ENCODE data around the gene WLS. TPM values are rescaled to one million over a fixed set of nuclear protein-coding genes. Genes with fewer than 3 reads are reported as not detected.

The WLS gene
- total and polyA plus RNA-seq, 4 experiments from 2014 or later, result not detected

- Histone ChIP-seq H3K4me3 (ENCODE audit: low read length in 2 of 2) (no peak overlapping the region), H3K27me3 (ENCODE audit: insufficient read depth, low read length) (no peaks in the 10 kb centered on the region), H3K9me3 (ENCODE audit: control insufficient read depth in 1 of 2, low read length in 2 of 2) (no peaks in the 10 kb centered on the region), H3K4me1 (ENCODE audit: insufficient read depth, low read length) (no peaks in the 10 kb centered on the region), H3K36me3 (ENCODE audit: insufficient read depth, low read length) (no peaks in the 10 kb centered on the region), H3K27ac (ENCODE audit: low read depth, low read length) (no peak overlapping the region)
- ChIA-PET CTCF (ENCODE audit: partially characterized antibody) (no interaction called here), POLR2A (ENCODE audit: partially characterized antibody) (no interaction called here)
- peaks cover 1 to 14% (median 11%) of the 10 kb centered on the region in 4 donors for H3K4me1 Mint-ChIP-seq
- no peaks in the 10 kb centered on the region for H3K36me3 Mint-ChIP-seq
- peaks cover 0 to 6% (median 0%) of the 10 kb centered on the region in 8 donors for H3K9me3 Mint-ChIP-seq
- intact Hi-C loops (cut with micrococcal nuclease), result no loop called here
- peaks cover 18 to 25% of the 10 kb centered on the region in 2 donors for H3K27me3 Mint-ChIP-seq
- DNase-seq, result no peak
- no peak overlapping the region for H3K27ac Mint-ChIP-seq
- H3K4me3 Mint-ChIP-seq, result no peak overlapping the region
Observed at GRCh38 chr1:68227598-68227997, 4.7 kb downstream of the WLS start.

DNA sequence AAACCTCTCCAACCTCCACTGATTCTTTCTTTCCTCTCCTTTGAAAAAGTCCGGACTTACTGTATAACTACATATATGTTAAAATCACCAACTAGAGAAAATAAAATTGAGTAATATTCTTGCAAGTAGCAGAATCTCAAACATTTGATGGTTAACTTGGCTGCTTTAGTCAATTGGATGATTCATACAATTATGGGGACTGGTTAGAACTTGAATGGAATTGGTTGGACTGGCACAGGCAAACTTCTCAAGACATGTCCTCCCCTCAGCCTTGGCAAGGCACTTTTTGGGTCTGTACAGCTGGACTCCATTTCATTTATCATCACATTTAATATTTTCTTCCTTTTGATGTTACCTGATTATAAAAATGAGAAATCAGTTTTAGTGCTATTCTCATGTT lies 6.5 kb downstream of the WLS start:
- no peaks in the 10 kb centered on the region for H3K27me3 ChIP-seq (ENCODE audit: insufficient read depth, low read length)
- H3K4me3 Mint-ChIP-seq, result no peak overlapping the region
- H3K9me3 Mint-ChIP-seq, result peaks cover 0 to 6% (median 0%) of the 10 kb centered on the region in 8 donors
- H3K27ac ChIP-seq (ENCODE audit: low read depth, low read length), result no peak overlapping the region
- ChIA-PET CTCF (ENCODE audit: partially characterized antibody) (no interaction called here), POLR2A (ENCODE audit: partially characterized antibody) (no interaction called here)
- H3K27ac Mint-ChIP-seq, result no peak overlapping the region
- intact Hi-C loops (cut with micrococcal nuclease), result no loop called here
- DNase-seq, result no peak
- H3K4me3 ChIP-seq (ENCODE audit: low read length in 2 of 2), result no peak overlapping the region
- H3K36me3 ChIP-seq (ENCODE audit: insufficient read depth, low read length), result no peaks in the 10 kb centered on the region
- peaks cover 15 to 18% of the 10 kb centered on the region in 2 donors for H3K27me3 Mint-ChIP-seq
- H3K36me3 Mint-ChIP-seq, result no peaks in the 10 kb centered on the region
- H3K4me1 ChIP-seq (ENCODE audit: insufficient read depth, low read length), result no peaks in the 10 kb centered on the region
- peaks cover 0 to 10% (median 5%) of the 10 kb centered on the region in 4 donors for H3K4me1 Mint-ChIP-seq
- no peaks in the 10 kb centered on the region for H3K9me3 ChIP-seq (ENCODE audit: control insufficient read depth in 1 of 2, low read length in 2 of 2)

- no peak for DNase-seq
- Histone ChIP-seq H3K4me3 (ENCODE audit: low read length in 2 of 2) (no peak overlapping the region), H3K36me3 (ENCODE audit: insufficient read depth, low read length) (no peaks in the 10 kb centered on the region), H3K4me1 (ENCODE audit: insufficient read depth, low read length) (no peaks in the 10 kb centered on the region), H3K27ac (ENCODE audit: low read depth, low read length) (no peak overlapping the region), H3K9me3 (ENCODE audit: control insufficient read depth in 1 of 2, low read length in 2 of 2) (no peaks in the 10 kb centered on the region), H3K27me3 (ENCODE audit: insufficient read depth, low read length) (no peaks in the 10 kb centered on the region)
- H3K36me3 Mint-ChIP-seq, result no peaks in the 10 kb centered on the region
- POLR2A ChIA-PET (ENCODE audit: partially characterized antibody), result no interaction called here
- no peaks in the 10 kb centered on the region for H3K4me1 Mint-ChIP-seq
- peaks cover 2% of the 10 kb centered on the region in 2 donors for H3K27me3 Mint-ChIP-seq
- H3K27ac Mint-ChIP-seq, result no peak overlapping the region
- H3K9me3 Mint-ChIP-seq, result peaks cover 0 to 6% (median 0%) of the 10 kb centered on the region in 8 donors
- CTCF ChIA-PET (ENCODE audit: partially characterized antibody), result no interaction called here
- intact Hi-C loops (cut with micrococcal nuclease), result no loop called here
- no peak overlapping the region for H3K4me3 Mint-ChIP-seq
Observed at GRCh38 chr1:68223687-68224086, 8.6 kb downstream of the WLS start.

DNA sequence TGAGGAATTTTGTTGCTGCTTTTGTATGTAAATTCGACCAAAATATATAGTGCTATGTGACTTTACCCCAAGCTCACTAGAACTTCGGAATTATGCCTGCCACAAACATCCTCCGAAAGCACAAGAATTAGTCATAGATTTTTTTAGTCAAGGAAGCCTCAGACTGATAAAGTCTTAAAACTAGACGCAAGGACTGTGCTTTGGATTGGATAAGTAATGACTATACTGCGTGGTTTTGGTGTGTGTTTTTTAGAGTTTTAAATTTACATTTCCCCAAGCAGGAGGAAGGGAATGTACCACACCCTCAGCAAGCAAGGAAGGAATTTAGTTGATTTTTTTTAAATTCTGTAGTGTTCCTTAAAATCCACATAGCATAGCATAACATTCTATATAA lies 10.3 kb downstream of the WLS start:
- intact Hi-C loops (cut with micrococcal nuclease), result no loop called here
- H3K36me3 Mint-ChIP-seq, result no peaks in the 10 kb centered on the region
- no peaks in the 10 kb centered on the region for H3K9me3 ChIP-seq (ENCODE audit: control insufficient read depth in 1 of 2, low read length in 2 of 2)

DNA sequence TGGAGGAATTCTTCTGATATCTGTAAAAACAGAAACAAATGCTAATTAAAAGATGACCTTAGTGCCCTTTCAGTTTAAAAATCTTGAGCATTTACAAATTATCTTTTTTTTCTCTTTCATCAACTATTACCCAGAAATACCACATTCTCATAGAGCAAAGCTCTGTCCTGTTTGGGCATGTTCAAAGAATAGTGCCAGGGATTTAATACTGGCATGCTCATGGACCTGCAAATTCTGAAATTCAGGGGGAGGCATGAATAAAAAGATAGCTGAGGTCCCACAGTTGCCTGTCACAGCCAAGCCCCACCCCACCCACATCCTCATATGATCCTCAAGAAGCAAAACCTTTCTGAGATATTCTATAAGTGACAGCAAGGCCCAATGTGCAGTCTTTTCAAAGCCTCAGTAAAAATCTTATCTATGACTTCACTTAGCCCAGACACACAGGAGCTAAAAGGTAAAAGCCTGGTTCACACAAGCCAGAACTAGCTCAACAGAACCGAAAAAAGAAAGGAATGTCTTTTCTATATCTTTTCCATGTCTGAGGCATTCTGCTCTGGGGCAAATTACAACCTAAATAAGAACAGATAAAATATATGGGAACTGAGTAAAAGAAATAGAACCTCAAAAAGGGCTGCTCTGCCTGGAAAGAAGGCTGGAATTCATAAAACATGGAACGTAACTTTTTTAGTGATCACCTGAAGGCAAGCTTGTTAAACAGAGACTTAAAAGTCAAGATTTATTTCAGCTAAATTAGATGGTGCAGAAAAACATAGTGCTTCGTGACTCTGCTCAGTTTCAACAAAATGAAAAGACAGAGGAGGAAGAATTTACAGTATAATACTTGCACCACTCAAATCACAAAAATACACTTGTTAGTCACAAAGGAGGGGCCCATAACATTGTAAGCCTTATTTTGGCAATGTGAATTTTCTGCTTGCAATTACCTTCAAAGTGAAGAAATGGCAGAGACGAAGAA lies 11.0 kb downstream of the WLS start:
- no peaks in the 10 kb centered on the region for H3K4me1 Mint-ChIP-seq
- H3K27me3 Mint-ChIP-seq, result peaks cover 2% of the 10 kb centered on the region in 2 donors
- Histone ChIP-seq H3K27ac (ENCODE audit: low read depth, low read length) (no peak overlapping the region), H3K9me3 (ENCODE audit: control insufficient read depth in 1 of 2, low read length in 2 of 2) (no peaks in the 10 kb centered on the region), H3K4me1 (ENCODE audit: insufficient read depth, low read length) (no peaks in the 10 kb centered on the region), H3K36me3 (ENCODE audit: insufficient read depth, low read length) (no peaks in the 10 kb centered on the region), H3K4me3 (ENCODE audit: low read length in 2 of 2) (no peak overlapping the region), H3K27me3 (ENCODE audit: insufficient read depth, low read length) (no peaks in the 10 kb centered on the region)
- ChIA-PET CTCF (ENCODE audit: partially characterized antibody) (no interaction called here), POLR2A (ENCODE audit: partially characterized antibody) (no interaction called here)
- intact Hi-C loops (cut with micrococcal nuclease), result no loop called here
- no peak overlapping the region for H3K27ac Mint-ChIP-seq
- no peak for DNase-seq
- no peak overlapping the region for H3K4me3 Mint-ChIP-seq
- H3K36me3 Mint-ChIP-seq, result no peaks in the 10 kb centered on the region
- H3K9me3 Mint-ChIP-seq, result peaks cover 0 to 6% (median 0%) of the 10 kb centered on the region in 8 donors

More for the DNA sequence above, 10.3 kb downstream of the WLS start:
- H3K27me3 ChIP-seq (ENCODE audit: insufficient read depth, low read length), result no peaks in the 10 kb centered on the region
- Mint-ChIP-seq H3K4me3 (no peak overlapping the region), H3K27me3 (peaks cover 4% of the 10 kb centered on the region in 2 donors), H3K4me1 (no peaks in the 10 kb centered on the region), H3K9me3 (peaks cover 0 to 6% (median 0%) of the 10 kb centered on the region in 8 donors), H3K27ac (no peak overlapping the region)
- no peak overlapping the region for H3K4me3 ChIP-seq (ENCODE audit: low read length in 2 of 2)
- ChIA-PET CTCF (ENCODE audit: partially characterized antibody) (no interaction called here), POLR2A (ENCODE audit: partially characterized antibody) (no interaction called here)
- H3K36me3 ChIP-seq (ENCODE audit: insufficient read depth, low read length), result no peaks in the 10 kb centered on the region
- H3K27ac ChIP-seq (ENCODE audit: low read depth, low read length), result no peak overlapping the region
- H3K4me1 ChIP-seq (ENCODE audit: insufficient read depth, low read length), result no peaks in the 10 kb centered on the region
- DNase-seq, result no peak

DNA sequence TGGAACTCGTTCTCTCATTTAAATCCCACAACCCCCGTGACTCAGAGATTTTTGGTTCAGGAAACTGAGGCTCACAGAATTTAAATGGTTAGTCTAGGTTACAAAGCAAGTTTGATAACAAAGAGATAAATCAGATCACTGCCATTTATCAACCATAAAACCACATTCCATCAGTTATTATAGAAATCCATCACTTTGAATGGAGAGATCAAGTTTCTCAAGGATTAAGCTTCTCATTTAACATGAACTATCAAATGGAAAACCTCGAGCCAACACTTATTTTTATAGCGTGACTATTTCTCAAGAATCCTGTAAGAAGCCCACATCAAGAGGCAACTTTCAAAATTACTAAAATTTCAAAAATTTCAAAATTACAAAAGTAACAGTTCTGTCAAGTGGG lies 11.9 kb downstream of the WLS start:
- H3K9me3 Mint-ChIP-seq, result peaks cover 0 to 3% (median 0%) of the 10 kb centered on the region in 8 donors
- H3K27ac Mint-ChIP-seq, result no peak overlapping the region
- Histone ChIP-seq H3K4me3 (ENCODE audit: low read length in 2 of 2) (no peak overlapping the region), H3K27me3 (ENCODE audit: insufficient read depth, low read length) (no peaks in the 10 kb centered on the region), H3K4me1 (ENCODE audit: insufficient read depth, low read length) (no peaks in the 10 kb centered on the region), H3K36me3 (ENCODE audit: insufficient read depth, low read length) (no peaks in the 10 kb centered on the region), H3K27ac (ENCODE audit: low read depth, low read length) (no peak overlapping the region), H3K9me3 (ENCODE audit: control insufficient read depth in 1 of 2, low read length in 2 of 2) (no peaks in the 10 kb centered on the region)
- CTCF ChIA-PET (ENCODE audit: partially characterized antibody), result no interaction called here
- no peak overlapping the region for H3K4me3 Mint-ChIP-seq
- no peaks in the 10 kb centered on the region for H3K4me1 Mint-ChIP-seq
- no peaks in the 10 kb centered on the region for H3K36me3 Mint-ChIP-seq
- POLR2A ChIA-PET (ENCODE audit: partially characterized antibody), result no interaction called here
- H3K27me3 Mint-ChIP-seq, result peaks cover 2 to 4% of the 10 kb centered on the region in 2 donors
- intact Hi-C loops (cut with micrococcal nuclease), result no loop called here
- no peak for DNase-seq

DNA sequence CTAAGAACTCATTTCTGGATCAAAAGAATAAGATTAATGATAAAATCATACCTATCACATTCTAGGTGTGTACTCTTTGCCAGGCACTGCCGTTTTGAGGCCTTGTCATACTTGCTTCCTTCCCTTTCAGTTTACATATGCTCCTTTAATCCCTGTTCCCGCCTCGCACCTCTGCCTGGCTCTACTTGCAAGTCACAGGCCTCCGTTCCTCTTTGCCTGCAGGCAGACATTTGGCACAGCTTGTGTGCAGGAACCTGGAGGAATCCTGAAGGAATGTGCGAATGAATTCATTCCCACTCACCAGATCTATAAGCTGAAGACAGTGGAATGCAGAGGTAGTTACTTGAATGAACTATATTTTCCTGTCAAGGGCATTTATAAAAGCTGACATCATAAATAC lies 13.8 kb downstream of the WLS start:
- POLR2A ChIA-PET (ENCODE audit: partially characterized antibody), result no interaction called here
- H3K27ac ChIP-seq (ENCODE audit: low read depth, low read length), result no peak overlapping the region
- no peaks in the 10 kb centered on the region for H3K36me3 ChIP-seq (ENCODE audit: insufficient read depth, low read length)
- no peak overlapping the region for H3K4me3 ChIP-seq (ENCODE audit: low read length in 2 of 2)
- no peak for DNase-seq
- H3K4me1 Mint-ChIP-seq, result no peaks in the 10 kb centered on the region
- H3K27ac Mint-ChIP-seq, result no peak overlapping the region
- intact Hi-C loops (cut with micrococcal nuclease), result no loop called here
- no peaks in the 10 kb centered on the region for H3K4me1 ChIP-seq (ENCODE audit: insufficient read depth, low read length)
- H3K9me3 Mint-ChIP-seq, result peaks cover 0 to 3% (median 0%) of the 10 kb centered on the region in 8 donors
- H3K4me3 Mint-ChIP-seq, result no peak overlapping the region
- CTCF ChIA-PET (ENCODE audit: partially characterized antibody), result no interaction called here
- peaks cover 2 to 4% of the 10 kb centered on the region in 2 donors for H3K27me3 Mint-ChIP-seq
- H3K9me3 ChIP-seq (ENCODE audit: control insufficient read depth in 1 of 2, low read length in 2 of 2), result no peaks in the 10 kb centered on the region
- no peaks in the 10 kb centered on the region for H3K27me3 ChIP-seq (ENCODE audit: insufficient read depth, low read length)
- no peaks in the 10 kb centered on the region for H3K36me3 Mint-ChIP-seq

Data from CD4-positive, alpha-beta memory T cell (primary cell).